Hepatocyte (in vitro differentiated cells): ENCODE results near the gene INPP5D. TPM values are rescaled to one million over a fixed set of nuclear protein-coding genes. Genes with fewer than 3 reads are reported as not detected.
"Not testable (repeated sequence)": the region's sequence is repeated elsewhere in the genome, so short reads cannot be mapped to it uniquely, and the experiment has no call there.

ENCODE experiments used
- DNase-seq: peaks from one replicate; pipeline ENCODE4 v3.0.0-alpha.2; 2016; ENCODE audit warnings: low spot score
- H2AFZ ChIP-seq: fragments of 200-600 bp; sonication (generic); 2 replicates; pipeline ENCODE4 v1.6.0; 2016; ENCODE audit warnings: antibody characterized with exemption, mild to moderate bottlenecking
- H3K27ac ChIP-seq: fragments of 200-600 bp; sonication (generic); 2 replicates; pipeline ENCODE4 v1.5.1; 2016; ENCODE audit warnings: mild to moderate bottlenecking
- H3K27me3 ChIP-seq: fragments of 200-600 bp; sonication (generic); 2 replicates; pipeline ENCODE4 v1.6.1; 2016
- H3K36me3 ChIP-seq: fragments of 200-600 bp; sonication (generic); replicated peaks from 2 replicates; pipeline ENCODE4 v1.5.1; 2016; ENCODE audit warnings: low read depth; ENCODE audit not compliant: insufficient read depth
- H3K4me1 ChIP-seq: fragments of 200-600 bp; sonication (generic); 2 replicates; pipeline ENCODE4 v1.5.1; 2016; ENCODE audit warnings: mild to moderate bottlenecking, moderate library complexity; ENCODE audit not compliant: insufficient read depth
- H3K4me2 ChIP-seq: fragments of 200-600 bp; sonication (generic); 2 replicates; pipeline ENCODE4 v1.6.0; 2016
- H3K4me3 ChIP-seq: fragments of 200-600 bp; sonication (generic); 2 replicates; pipeline ENCODE4 v1.5.1; 2016; ENCODE audit warnings: mild to moderate bottlenecking
- H3K79me2 ChIP-seq: fragments of 200-600 bp; sonication (generic); 2 replicates; pipeline ENCODE4 v1.6.0; 2017; ENCODE audit warnings: mild to moderate bottlenecking
- H3K9me2 ChIP-seq: fragments of 200-600 bp; sonication (generic); replicated peaks from 2 replicates; pipeline ENCODE4 v1.6.0; 2017; ENCODE audit warnings: mild to moderate bottlenecking; ENCODE audit not compliant: insufficient read depth
- H3K9me3 ChIP-seq: fragments of 200-600 bp; sonication (generic); 2 replicates; pipeline ENCODE4 v1.5.1; 2016; ENCODE audit warnings: low read depth, mild to moderate bottlenecking
- H4K20me1 ChIP-seq: fragments of 200-600 bp; sonication (generic); 2 replicates; pipeline ENCODE4 v1.6.0; 2016; ENCODE audit warnings: mild to moderate bottlenecking; ENCODE audit not compliant: insufficient read depth, poor library complexity, severe bottlenecking
- EZH2 ChIP-seq: fragments of 200-600 bp; sonication (generic); IDR thresholded peaks from 2 replicates; pipeline ENCODE4 v1.6.1; 2016; ENCODE audit warnings: antibody characterized with exemption, mild to moderate bottlenecking, borderline replicate concordance
- EZH2phosphoT487 ChIP-seq: fragments of 200-600 bp; sonication (generic); IDR thresholded peaks from one replicate; pipeline ENCODE4 v1.6.1; 2018; ENCODE audit warnings: antibody characterized with exemption, mild to moderate bottlenecking, low read depth, moderate library complexity; ENCODE audit not compliant: unreplicated experiment, severe bottlenecking
- WGBS: methylation state at CpG from one replicate; pipeline ENCODE4 v1.1.6; 2016; ENCODE audit warnings: low lambda C conversion rate; ENCODE audit errors: missing lambda C conversion rate; 5-methylcytosine and 5-hydroxymethylcytosine counted together
- polyA plus RNA-seq: library from polyadenylated mRNA; unstranded; fragments of >200 nt; fragmentation: Nextera tagmentation; extraction: Ambion mirVana; gene quantifications from 2 replicates; pipeline ENCODE4 v1.2.1, GENCODE V29; 2016
- total RNA-seq: library from RNA; depleted of rRNA; stranded (reverse); fragments of >200 nt; gene quantifications from 2 replicates; pipeline ENCODE4 v1.2.3, GENCODE V29; 2014
- TF ChIP-seq, protein P1 (sequence below): fragments of 200-600 bp; sonication (generic); IDR thresholded peaks from 2 replicates; pipeline ENCODE4 v1.5.1; 2016; ENCODE audit warnings: antibody characterized with exemption, mild to moderate bottlenecking; ENCODE audit not compliant: poor library complexity

The INPP5D gene
- total and polyA plus RNA-seq, 2 experiments from 2014 or later, result 3.3 to 5.2 TPM

DNA sequence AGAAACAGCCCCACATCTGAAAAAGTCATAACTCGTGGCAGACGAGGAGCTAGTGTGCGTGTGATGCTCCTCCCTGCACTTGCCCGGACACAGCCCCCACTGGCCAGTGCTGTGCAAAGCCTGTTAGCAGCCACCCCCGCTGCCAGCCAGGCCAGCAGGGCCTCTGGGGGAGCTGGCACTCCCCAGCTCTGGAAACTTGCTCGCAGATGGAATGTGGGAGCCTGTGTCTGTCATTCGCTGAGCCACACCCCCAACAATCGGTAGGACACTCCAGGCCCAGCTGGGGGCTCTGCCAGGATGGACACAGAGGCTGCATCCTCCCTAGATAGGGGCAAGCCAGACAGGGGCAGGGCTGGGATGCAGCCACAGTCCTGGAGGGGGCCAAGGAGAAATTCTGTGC lies 128.9 kb downstream of the INPP5D start:
- Histone ChIP-seq H3K4me2 (no peak overlapping the region), H3K4me1 (no peaks in the 10 kb centered on the region), H3K9me2 (no peaks in the 10 kb centered on the region), H3K79me2 (no peaks in the 10 kb centered on the region), H3K4me3 (no peak overlapping the region), H3K27ac (no peak overlapping the region), H3K27me3 (no peaks in the 10 kb centered on the region), H3K9me3 (no peaks in the 10 kb centered on the region), H3K36me3 (no peaks in the 10 kb centered on the region), H4K20me1 (no peaks in the 10 kb centered on the region), H2AFZ (no peak overlapping the region)
- 87% methylated on average over 8 of the region's 8 CpGs for WGBS
- TF ChIP-seq EZH2phosphoT487, result no peak
- TF ChIP-seq, protein P1, sequence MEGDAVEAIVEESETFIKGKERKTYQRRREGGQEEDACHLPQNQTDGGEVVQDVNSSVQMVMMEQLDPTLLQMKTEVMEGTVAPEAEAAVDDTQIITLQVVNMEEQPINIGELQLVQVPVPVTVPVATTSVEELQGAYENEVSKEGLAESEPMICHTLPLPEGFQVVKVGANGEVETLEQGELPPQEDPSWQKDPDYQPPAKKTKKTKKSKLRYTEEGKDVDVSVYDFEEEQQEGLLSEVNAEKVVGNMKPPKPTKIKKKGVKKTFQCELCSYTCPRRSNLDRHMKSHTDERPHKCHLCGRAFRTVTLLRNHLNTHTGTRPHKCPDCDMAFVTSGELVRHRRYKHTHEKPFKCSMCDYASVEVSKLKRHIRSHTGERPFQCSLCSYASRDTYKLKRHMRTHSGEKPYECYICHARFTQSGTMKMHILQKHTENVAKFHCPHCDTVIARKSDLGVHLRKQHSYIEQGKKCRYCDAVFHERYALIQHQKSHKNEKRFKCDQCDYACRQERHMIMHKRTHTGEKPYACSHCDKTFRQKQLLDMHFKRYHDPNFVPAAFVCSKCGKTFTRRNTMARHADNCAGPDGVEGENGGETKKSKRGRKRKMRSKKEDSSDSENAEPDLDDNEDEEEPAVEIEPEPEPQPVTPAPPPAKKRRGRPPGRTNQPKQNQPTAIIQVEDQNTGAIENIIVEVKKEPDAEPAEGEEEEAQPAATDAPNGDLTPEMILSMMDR, result no peak
- TF ChIP-seq EZH2, result no peak
- DNase-seq, result no peak

DNA sequence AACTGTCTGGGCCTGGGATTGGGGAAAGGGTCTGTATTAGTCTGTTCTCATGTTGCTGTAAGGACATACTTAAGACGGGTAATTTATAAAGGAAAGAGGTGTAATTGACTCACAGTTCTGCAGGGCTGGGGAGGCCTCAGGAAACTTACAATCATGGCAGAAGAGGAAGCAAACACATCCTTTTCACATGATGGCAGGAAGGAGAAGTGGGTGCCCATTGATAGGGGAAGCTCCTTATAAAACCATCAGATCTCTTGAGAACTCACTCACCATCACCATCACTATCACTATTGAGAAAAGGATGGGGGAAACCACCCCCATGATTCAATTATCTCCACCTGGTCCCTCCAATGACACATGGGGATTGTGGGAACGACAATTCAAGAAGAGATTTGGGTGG lies 130.9 kb downstream of the INPP5D start:
- not testable (repeated sequence) for H3K27me3 ChIP-seq, H3K79me2 ChIP-seq, H3K9me2 ChIP-seq, H3K4me3 ChIP-seq, H2AFZ ChIP-seq, H3K4me2 ChIP-seq, DNase-seq, H3K36me3 ChIP-seq, H4K20me1 ChIP-seq, H3K9me3 ChIP-seq, H3K27ac ChIP-seq, H3K4me1 ChIP-seq
- 87% methylated on average over 2 of the region's 2 CpGs for WGBS

DNA sequence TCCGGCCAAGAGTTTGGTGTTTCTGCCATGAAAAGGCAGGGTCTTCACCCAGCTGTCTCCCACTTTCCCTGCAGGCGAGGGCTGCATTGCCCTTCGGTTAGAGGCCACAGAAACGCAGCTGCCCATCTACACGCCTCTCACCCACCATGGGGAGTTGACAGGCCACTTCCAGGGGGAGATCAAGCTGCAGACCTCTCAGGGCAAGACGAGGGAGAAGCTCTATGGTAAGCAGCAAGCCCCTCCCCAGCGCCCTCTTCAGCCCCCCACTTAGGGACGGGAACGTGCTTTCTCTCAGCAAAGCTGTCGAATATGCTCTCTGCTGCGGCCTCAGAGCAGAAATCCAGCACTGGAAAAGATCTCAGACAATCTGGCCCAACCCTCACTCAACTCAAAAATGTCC lies 133.6 kb downstream of the INPP5D start:
- Histone ChIP-seq H3K27me3 (no peaks in the 10 kb centered on the region), H3K4me1 (no peaks in the 10 kb centered on the region), H3K9me3 (no peaks in the 10 kb centered on the region), H2AFZ (no peak overlapping the region), H3K79me2 (no peaks in the 10 kb centered on the region), H3K4me3 (no peak overlapping the region), H3K4me2 (no peak overlapping the region), H3K9me2 (no peaks in the 10 kb centered on the region), H4K20me1 (no peaks in the 10 kb centered on the region), H3K36me3 (no peaks in the 10 kb centered on the region), H3K27ac (no peak overlapping the region)
- no peak for DNase-seq
- WGBS, result 85% methylated on average over 11 of the region's 11 CpGs
- no peak for TF ChIP-seq EZH2
- TF ChIP-seq EZH2phosphoT487, result no peak
- TF ChIP-seq, protein P1, result no peak

DNA sequence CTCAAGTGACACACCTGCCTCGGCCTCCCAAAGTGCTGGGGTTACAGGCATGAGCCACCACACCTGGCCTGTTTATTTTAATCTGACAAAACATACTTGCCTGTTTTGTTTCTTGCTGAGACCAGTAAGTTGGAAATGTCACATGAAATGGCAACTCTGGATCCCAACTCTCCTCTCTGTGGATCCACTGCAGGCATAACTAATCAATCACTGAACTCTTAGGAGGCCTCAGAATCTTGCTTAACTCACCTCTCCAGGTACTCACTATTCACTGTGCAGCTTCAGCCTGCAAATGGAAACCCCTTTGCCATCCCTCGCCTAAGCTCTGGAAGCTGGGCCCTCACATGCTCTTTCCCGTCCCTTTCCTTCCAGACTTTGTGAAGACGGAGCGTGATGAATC lies 134.9 kb downstream of the INPP5D start:
- no peaks in the 10 kb centered on the region for H3K9me2 ChIP-seq
- H3K79me2 ChIP-seq, result no peaks in the 10 kb centered on the region
- H3K4me2 ChIP-seq, result no peak overlapping the region
- WGBS, result 78% methylated on average over 5 of the region's 5 CpGs
- no peaks in the 10 kb centered on the region for H4K20me1 ChIP-seq
- H3K27me3 ChIP-seq, result no peaks in the 10 kb centered on the region
- TF ChIP-seq EZH2 (no peak), EZH2phosphoT487 (no peak)
- TF ChIP-seq, protein P1, result no peak
- no peak overlapping the region for H3K27ac ChIP-seq
- no peaks in the 10 kb centered on the region for H3K4me1 ChIP-seq
- H2AFZ ChIP-seq, result no peak overlapping the region
- no peaks in the 10 kb centered on the region for H3K9me3 ChIP-seq
- H3K4me3 ChIP-seq, result no peak overlapping the region
- no peaks in the 10 kb centered on the region for H3K36me3 ChIP-seq
- DNase-seq, result no peak
